A673 (cell line): ENCODE results near the gene MCM3AP. TPM values are rescaled to one million over a fixed set of nuclear protein-coding genes. Genes with fewer than 3 reads are reported as not detected.

Experiments
- BruUV-seq: library from RNA; stranded (reverse); fragments of 400-500 nt; replicated peaks from 2 replicates; lab custom pipeline; 2021; lab: Mats Ljungman, UMichigan
- CTCF ChIA-PET: fragments of 300-600 bp; sonication (Branson Sonifier 250); formaldehyde crosslinking; loops from one replicate; lab custom pipeline; 2022; ENCODE audit warnings: antibody characterized with exemption; lab: Charles Lee
- POLR2A ChIA-PET: fragments of 300-600 bp; sonication (Branson Sonifier 250); formaldehyde crosslinking; loops from one replicate; lab custom pipeline; 2022; ENCODE audit warnings: antibody characterized with exemption; ENCODE audit not compliant: low non-redundant PET; lab: Charles Lee
- DNase-seq: peaks from one replicate; pipeline ENCODE4 v3.0.0-alpha.2; 2015; ENCODE audit warnings: low spot score
- H3K27ac ChIP-seq: fragments of 200-600 bp; sonication (generic); 2 replicates; pipeline ENCODE4 v1.5.1; 2016; ENCODE audit warnings: mixed run types, low read depth, mild to moderate bottlenecking, mixed read lengths, antibody characterized with exemption, low read length; ENCODE audit not compliant: poor library complexity, severe bottlenecking
- H3K27me3 ChIP-seq: fragments of 200-600 bp; sonication (generic); replicated peaks from 2 replicates; pipeline ENCODE4 v1.6.1; 2017; ENCODE audit warnings: mixed run types, low read depth, mild to moderate bottlenecking, mixed read lengths, antibody characterized with exemption, low read length; ENCODE audit not compliant: insufficient read depth, poor library complexity
- H3K36me3 ChIP-seq: fragments of 200-600 bp; sonication (generic); 2 replicates; pipeline ENCODE4 v1.6.1; 2016; ENCODE audit warnings: mixed run types, mild to moderate bottlenecking, mixed read lengths, antibody characterized with exemption, low read length; ENCODE audit not compliant: insufficient read depth, poor library complexity, severe bottlenecking
- H3K4me1 ChIP-seq: fragments of 200-600 bp; sonication (generic); 2 replicates; pipeline ENCODE4 v1.6.1; 2017; ENCODE audit warnings: mixed run types, mild to moderate bottlenecking, mixed read lengths, antibody characterized with exemption, low read length; ENCODE audit not compliant: insufficient read depth, poor library complexity, severe bottlenecking
- H3K4me3 ChIP-seq: fragments of 200-600 bp; sonication (generic); 2 replicates; pipeline ENCODE4 v1.5.1; 2016; ENCODE audit warnings: low read depth, mixed run types, mild to moderate bottlenecking, mixed read lengths, low read length; ENCODE audit not compliant: poor library complexity, severe bottlenecking
- H3K9me3 ChIP-seq: fragments of 200-600 bp; sonication (generic); 2 replicates; pipeline ENCODE4 v1.6.1; 2016; ENCODE audit warnings: mixed run types, low read depth, mild to moderate bottlenecking, mixed read lengths, antibody characterized with exemption, low read length; ENCODE audit not compliant: poor library complexity, severe bottlenecking
- CTCF ChIP-seq: fragments of 300-800, 200-600 bp; sonication (generic); conservative IDR thresholded peaks from 2 replicates; pipeline ENCODE4 v1.5.1; 2017; ENCODE audit warnings: low read depth, mild to moderate bottlenecking, antibody characterized with exemption, low read length, moderate library complexity, mixed read lengths
- EZH2 ChIP-seq: fragments of 200-600 bp; sonication (generic); IDR thresholded peaks from 2 replicates; pipeline ENCODE4 v1.6.1; 2017; ENCODE audit warnings: borderline replicate concordance, low read depth, mild to moderate bottlenecking, mixed read lengths, antibody characterized with exemption, low read length; ENCODE audit not compliant: poor library complexity, severe bottlenecking
- intact Hi-C: fragments of 100-400 bp; cut with micrococcal nuclease; formaldehyde crosslinking; loops from one replicate; pipeline ENCODE4 v1.10.0; 2022; ENCODE audit not compliant: unreplicated experiment
- total RNA-seq: library from RNA; stranded (reverse); gene quantifications from 2 replicates; pipeline ENCODE4 v1.2.3, GENCODE V29; 2021

Gene MCM3AP
- total RNA-seq, 1 experiment from 2014 or later = 121 TPM

- no peaks in the 10 kb centered on the region for H3K4me1 ChIP-seq
- intact Hi-C loops = no loop called here
- no peak for DNase-seq
- H3K27ac ChIP-seq = no peak overlapping the region
- H3K9me3 ChIP-seq = no peaks in the 10 kb centered on the region
- peaks cover 65% of the 10 kb centered on the region for H3K36me3 ChIP-seq
- H3K4me3 ChIP-seq = no peak overlapping the region
- ChIA-PET POLR2A (no interaction called here), CTCF (no interaction called here)
- no peak for TF ChIP-seq CTCF
- TF ChIP-seq EZH2 = no peak
- H3K27me3 ChIP-seq = no peaks in the 10 kb centered on the region
- no TSS peak for BruUV-seq
These were observed 18.5 kb downstream of the MCM3AP start for GRCh38 chr21:46266946-46267345.

- DNase-seq = no peak
- H3K27me3 ChIP-seq = no peaks in the 10 kb centered on the region
- no peaks in the 10 kb centered on the region for H3K9me3 ChIP-seq
- BruUV-seq = no TSS peak
- CTCF ChIA-PET = no interaction called here
- POLR2A ChIA-PET = no interaction called here
- H3K27ac ChIP-seq = no peak overlapping the region
- intact Hi-C loops = no loop called here
- TF ChIP-seq EZH2 (no peak), CTCF (no peak)
- H3K4me3 ChIP-seq = no peak overlapping the region
- H3K36me3 ChIP-seq = peaks cover 63% of the 10 kb centered on the region
- H3K4me1 ChIP-seq = no peaks in the 10 kb centered on the region
These were observed 19.5 kb downstream of the MCM3AP start for GRCh38 chr21:46265736-46266525.

GRCh38 chr21:46264690-46265144, 20.7 kb downstream of the MCM3AP start:
- intact Hi-C loops = no loop called here
- POLR2A ChIA-PET = no interaction called here
- BruUV-seq = no TSS peak

More at GRCh38 chr21:46264690-46265144, 20.7 kb downstream of the MCM3AP start:
- Histone ChIP-seq H3K4me3 (no peak overlapping the region), H3K27ac (no peak overlapping the region), H3K4me1 (no peaks in the 10 kb centered on the region), H3K27me3 (no peaks in the 10 kb centered on the region), H3K9me3 (no peaks in the 10 kb centered on the region), H3K36me3 (peaks cover 63% of the 10 kb centered on the region)
- no peak for DNase-seq
- TF ChIP-seq CTCF (no peak), EZH2 (no peak)
- CTCF ChIA-PET = no interaction called here
